Activated T-cell treated with anti-CD3 and anti-CD28 coated beads, Interleukin-2, amount 50 U/mL, for 1 hour (primary cell): ENCODE measurements around the gene PCAT7.
A peak's percentile ranks its signal among the peaks of the same experiment; 100 is the strongest.

Experiments used
- DNase-seq: peaks from one replicate; pipeline ENCODE4 v3.0.0-alpha.2; 2020

The PCAT7 gene

DNA sequence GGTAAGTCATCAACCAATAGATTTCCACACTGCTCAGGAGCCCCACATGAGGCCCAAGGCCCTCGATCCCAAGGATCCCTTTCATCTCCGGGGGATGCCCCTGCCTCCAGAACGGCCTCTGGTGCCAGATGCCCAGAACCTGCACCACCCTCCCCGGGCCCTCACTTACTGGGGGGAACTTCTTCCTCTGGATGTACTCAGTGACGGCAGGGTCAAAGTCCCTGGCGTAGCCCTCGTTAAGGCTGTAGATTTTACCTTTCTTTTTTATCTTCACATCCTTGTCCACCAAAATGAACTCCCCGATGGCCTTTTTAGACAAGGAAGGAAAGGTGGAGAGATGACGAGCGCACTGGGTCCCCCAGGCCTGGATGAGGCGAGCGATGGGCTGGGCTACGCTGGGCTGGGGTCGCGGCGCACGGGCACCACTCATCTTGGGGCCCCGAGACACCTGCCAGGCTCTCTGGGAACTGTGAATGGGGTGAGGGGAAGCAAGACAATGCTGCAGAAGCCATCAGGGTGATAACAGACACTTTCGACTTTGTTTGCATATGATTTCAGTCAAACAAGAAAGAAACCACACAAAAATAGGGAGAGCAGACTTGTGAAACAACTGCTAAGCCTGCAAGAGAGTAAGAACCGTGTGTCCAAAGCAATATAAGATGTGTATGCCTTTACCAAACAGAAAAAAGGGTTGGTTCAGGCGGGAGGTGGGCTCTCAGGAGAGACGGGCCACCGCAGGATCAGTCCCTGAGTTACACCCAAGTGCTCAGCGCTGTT lies 52.0 kb downstream of the PCAT7 start:
- no peak for DNase-seq

DNA sequence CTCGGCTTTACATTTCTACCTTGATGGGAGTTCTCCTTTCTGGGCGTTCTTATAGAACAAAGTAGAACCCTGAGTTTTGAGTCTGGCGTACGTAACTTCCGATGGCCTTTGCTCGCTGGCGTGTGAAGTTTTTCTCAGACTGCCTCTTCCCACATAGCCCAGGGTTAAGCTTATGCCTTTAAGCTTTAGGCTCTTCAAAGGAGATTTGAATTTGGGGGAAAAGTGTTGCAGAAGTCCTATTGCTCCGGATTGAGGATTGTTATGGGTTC lies 52.5 kb downstream of the PCAT7 start:
- DNase-seq = no peak

DNA sequence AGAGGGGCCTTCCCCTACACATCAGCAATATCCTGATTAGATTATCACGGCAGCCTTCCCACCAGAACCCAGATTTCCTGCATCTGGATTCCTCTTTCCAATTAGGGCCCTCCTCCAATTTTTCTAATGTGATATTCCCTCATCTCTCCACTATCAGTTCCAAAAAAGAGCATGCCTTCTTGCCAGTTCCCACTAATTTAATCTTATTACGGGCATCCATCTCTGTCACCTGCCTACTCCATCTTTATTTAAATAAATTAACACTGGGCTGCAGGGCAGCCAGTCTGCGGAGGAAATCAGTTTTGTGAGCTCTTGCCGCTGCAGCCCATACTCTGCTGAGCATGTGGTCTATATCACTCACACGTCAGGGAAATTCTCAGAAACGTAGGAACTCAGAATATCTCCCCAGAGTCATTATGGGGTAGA lies 55.3 kb downstream of the PCAT7 start:
- no peak for DNase-seq

DNA sequence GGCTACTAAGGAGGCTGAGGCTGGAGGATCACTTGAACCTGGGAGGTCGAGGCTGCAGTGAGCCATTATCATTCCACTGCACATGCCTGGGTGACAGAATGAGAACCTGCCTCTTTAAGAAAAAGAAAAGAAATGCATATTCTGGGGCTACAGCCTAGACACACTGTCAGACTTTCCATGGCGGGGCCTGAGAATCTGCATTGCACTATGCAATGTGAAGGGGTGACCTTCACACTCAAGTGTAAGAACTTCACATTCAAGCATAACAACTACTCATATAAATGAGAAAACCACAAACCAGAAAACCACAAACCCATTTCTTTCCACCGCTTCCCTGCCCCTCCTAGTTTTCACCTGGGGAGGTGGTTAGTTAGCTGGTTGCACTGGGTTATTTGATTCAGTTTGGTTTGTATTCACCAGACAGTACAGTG lies 56.8 kb downstream of the PCAT7 start:
- peak; percentile 31 for DNase-seq

DNA sequence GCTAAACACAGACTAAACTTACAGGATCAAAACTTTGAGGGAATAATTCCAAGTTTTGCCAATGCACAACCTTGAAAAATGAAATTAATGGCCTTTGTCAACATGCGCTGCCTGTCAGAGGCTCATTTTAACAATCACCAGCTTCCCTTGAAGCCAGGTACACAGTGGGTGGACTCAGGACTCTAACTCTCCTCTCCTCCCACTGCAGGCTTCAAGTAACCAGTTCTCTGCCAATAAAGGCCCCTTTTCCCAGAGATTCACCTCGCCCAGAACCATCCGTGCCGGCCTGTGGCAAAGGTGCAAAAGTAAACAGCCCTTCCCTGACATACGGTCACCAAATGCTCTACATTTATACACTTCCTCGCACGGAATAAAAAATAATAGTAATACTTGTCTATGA lies 57.2 kb downstream of the PCAT7 start:
- no peak for DNase-seq

DNA sequence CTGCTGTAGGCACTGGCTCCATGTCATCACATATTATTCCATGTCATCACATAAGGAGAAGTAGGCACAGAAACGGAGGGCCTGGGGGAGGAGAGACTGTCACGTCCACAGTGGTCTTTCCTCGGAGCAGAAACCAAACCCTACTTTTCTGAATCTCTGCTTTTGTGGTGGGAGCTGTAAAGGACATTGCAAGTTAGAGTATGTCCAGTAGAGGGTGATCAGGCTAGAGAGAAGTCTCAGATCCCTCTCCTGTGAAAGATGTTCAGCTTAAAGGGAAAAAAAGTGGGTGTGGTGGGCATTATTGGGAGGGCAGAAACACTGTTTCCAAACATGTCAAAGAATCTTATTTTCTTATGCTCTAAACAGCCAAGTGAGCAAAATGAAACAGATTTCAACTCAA lies 58.1 kb downstream of the PCAT7 start:
- no peak for DNase-seq

GRCh38 chr9:94619026-94619425 lies 64.1 kb downstream of the PCAT7 start:
- DNase-seq = no peak
